Stimulated activated CD8-positive, alpha-beta memory T cell treated with anti-CD3 and anti-CD28 coated beads, Interleukin-7, amount 100 ng/mL, for 48 hours (primary cell): ENCODE measurements around the gene KLK3.
A peak's percentile ranks its signal among the peaks of the same experiment; 100 is the strongest.

Experiments
- DNase-seq, 2 donors: peaks; one replicate each; pipeline ENCODE4 v3.0.0-alpha.2; 2020; ENCODE audit warnings: low read depth in 1 of 2; ENCODE audit errors: extremely low read depth in 1 of 2

Gene KLK3

GRCh38 chr19:50896591-50897190 is 42.0 kb downstream of the KLK3 start:
- DNase-seq, result peak in 1 of 2 donors; percentile 28

GRCh38 chr19:50897191-50897607 is 42.5 kb downstream of the KLK3 start:
- no peak for DNase-seq

- no peak for DNase-seq
These were observed 42.9 kb downstream of the KLK3 start for GRCh38 chr19:50897612-50898011.

- no peak for DNase-seq
These were observed 43.3 kb downstream of the KLK3 start for GRCh38 chr19:50898018-50898417.

- no peak for DNase-seq
These were observed 44.9 kb downstream of the KLK3 start for GRCh38 chr19:50899569-50899968.

GRCh38 chr19:50902640-50903039 is 47.9 kb downstream of the KLK3 start:
- DNase-seq, result no peak

GRCh38 chr19:50906217-50906616 is 51.5 kb downstream of the KLK3 start:
- DNase-seq, result no peak

GRCh38 chr19:50908336-50908735 is 53.6 kb downstream of the KLK3 start:
- DNase-seq, result no peak

- peak; percentile 14 to 51 for DNase-seq
These were observed 54.7 kb downstream of the KLK3 start for GRCh38 chr19:50909240-50910070.
